Nephron progenitor cell (in vitro differentiated cells): ENCODE results near the gene OLFML2B.
A peak's percentile ranks its signal among the peaks of the same experiment; 100 is the strongest.

Experiments used
- DNase-seq: peaks from one replicate; pipeline ENCODE4 v3.0.0; 2021
- H3K27ac Mint-ChIP-seq: 2 replicates; pipeline ENCODE4 v1.8.0; 2021; ENCODE audit warnings: mild to moderate bottlenecking, moderate library complexity, mixed read lengths
- H3K27me3 Mint-ChIP-seq: 2 replicates; pipeline ENCODE4 v1.8.0; 2021; ENCODE audit warnings: mild to moderate bottlenecking, low read depth, mixed read lengths; ENCODE audit not compliant: poor library complexity
- H3K36me3 Mint-ChIP-seq: 2 replicates; pipeline ENCODE4 v1.8.0; 2021; ENCODE audit warnings: low read depth, mixed read lengths
- H3K4me1 Mint-ChIP-seq: 2 replicates; pipeline ENCODE4 v1.8.0; 2021; ENCODE audit warnings: mixed read lengths
- H3K4me3 Mint-ChIP-seq: 2 replicates; pipeline ENCODE4 v1.8.0; 2021; ENCODE audit warnings: mild to moderate bottlenecking, moderate library complexity, mixed read lengths
- H3K9me3 Mint-ChIP-seq: 2 replicates; pipeline ENCODE4 v1.8.0; 2021; ENCODE audit warnings: mild to moderate bottlenecking, moderate library complexity, mixed read lengths
- TF ChIP-seq, protein P1 (sequence below): fragments of 200-600 bp; sonication (generic); IDR thresholded peaks from 2 replicates; pipeline ENCODE4 v1.5.0; 2021; ENCODE audit warnings: antibody characterized with exemption

The OLFML2B gene

DNA sequence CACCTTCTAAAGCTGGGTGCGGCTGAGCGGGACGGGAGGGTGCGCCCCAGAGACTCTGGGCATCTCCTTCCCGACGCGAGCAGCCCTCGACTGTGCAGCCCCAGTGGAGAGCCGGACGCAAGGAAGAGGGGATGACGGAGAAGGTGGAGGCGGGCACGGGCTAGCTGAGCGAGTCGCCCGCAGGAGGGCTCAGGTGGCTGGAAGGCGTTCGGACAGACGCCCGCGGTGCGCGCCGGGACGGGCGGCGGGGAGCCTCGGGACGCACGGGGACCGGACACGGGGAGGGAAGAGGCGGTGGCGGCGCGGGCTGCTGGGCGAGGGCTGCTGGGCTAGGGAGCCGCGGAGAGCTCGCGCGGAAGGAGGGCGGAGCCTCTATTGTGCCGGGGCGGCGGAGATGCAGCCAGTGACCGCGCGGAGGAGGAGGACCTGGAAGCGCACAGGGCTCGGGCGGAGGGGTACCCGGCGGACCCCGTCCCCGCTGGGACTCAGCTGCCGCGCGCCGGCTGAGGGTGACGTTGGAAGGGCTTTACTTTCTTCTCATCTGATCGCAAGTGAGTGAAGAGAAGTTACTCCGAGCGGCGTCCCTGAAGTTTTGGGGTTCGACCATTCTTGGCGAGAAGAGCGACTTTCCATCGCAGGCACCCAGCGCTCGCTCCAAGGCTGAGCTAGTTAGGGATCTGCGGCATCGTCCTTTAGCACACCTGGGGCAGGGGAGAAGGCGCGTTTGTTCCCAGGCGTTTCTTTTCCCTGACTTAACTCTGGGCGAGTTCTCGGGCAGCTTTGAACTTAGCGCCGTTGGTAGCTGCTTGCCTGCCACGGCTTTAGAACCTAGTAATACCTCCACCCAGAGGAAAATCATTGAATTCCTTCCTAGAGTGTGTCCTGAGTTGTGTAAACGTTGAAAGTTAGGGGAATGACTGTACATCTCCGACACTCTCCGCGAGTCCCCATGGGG is at the start of gene OLFML2B:
Gene OLFML2B, minus strand, starts transcription at position 323 of the 955 bp plus-strand sequence. CDS start 439 bp downstream, outside the sequence.
- peaks cover 7% of the 10 kb centered on the region for H3K36me3 Mint-ChIP-seq
- H3K4me1 Mint-ChIP-seq: peaks cover 47% of the 10 kb centered on the region
- H3K9me3 Mint-ChIP-seq: peaks cover 24% of the 10 kb centered on the region
- peak; percentile 87 for DNase-seq
- peak within 1 kb of the TSS; percentile 93 for H3K4me3 Mint-ChIP-seq
- TF ChIP-seq, protein P1, sequence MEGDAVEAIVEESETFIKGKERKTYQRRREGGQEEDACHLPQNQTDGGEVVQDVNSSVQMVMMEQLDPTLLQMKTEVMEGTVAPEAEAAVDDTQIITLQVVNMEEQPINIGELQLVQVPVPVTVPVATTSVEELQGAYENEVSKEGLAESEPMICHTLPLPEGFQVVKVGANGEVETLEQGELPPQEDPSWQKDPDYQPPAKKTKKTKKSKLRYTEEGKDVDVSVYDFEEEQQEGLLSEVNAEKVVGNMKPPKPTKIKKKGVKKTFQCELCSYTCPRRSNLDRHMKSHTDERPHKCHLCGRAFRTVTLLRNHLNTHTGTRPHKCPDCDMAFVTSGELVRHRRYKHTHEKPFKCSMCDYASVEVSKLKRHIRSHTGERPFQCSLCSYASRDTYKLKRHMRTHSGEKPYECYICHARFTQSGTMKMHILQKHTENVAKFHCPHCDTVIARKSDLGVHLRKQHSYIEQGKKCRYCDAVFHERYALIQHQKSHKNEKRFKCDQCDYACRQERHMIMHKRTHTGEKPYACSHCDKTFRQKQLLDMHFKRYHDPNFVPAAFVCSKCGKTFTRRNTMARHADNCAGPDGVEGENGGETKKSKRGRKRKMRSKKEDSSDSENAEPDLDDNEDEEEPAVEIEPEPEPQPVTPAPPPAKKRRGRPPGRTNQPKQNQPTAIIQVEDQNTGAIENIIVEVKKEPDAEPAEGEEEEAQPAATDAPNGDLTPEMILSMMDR: no peak
- H3K27me3 Mint-ChIP-seq: peaks cover 60% of the 10 kb centered on the region
- peak within 1 kb of the TSS; percentile 57 for H3K27ac Mint-ChIP-seq

DNA sequence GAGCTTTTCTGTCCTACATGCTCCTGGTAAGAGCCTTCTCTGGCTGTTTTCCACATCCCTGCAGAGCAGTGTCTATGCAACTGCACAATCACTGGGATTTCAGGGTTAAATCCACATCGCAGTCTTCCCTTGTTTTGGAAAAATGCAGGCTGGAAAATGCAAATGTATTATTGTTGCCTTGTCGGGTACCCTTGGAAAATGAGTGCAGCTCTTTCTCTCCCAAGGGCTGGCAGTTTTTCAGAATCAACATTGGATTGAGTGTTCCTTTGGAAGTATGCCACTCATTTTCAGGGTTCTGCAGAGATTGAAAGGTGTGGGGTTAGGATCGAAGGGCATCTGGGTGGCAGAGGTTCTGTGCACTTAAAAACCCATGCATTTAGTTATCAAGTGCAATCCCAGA is 49.1 kb upstream of the OLFML2B start:
- Mint-ChIP-seq H3K4me3 (no peak overlapping the region), H3K27ac (no peak overlapping the region), H3K36me3 (no peaks in the 10 kb centered on the region), H3K4me1 (peaks cover 31% of the 10 kb centered on the region), H3K9me3 (no peaks in the 10 kb centered on the region), H3K27me3 (peaks cover 49% of the 10 kb centered on the region)
- no peak for DNase-seq
- TF ChIP-seq, protein P1: no peak

DNA sequence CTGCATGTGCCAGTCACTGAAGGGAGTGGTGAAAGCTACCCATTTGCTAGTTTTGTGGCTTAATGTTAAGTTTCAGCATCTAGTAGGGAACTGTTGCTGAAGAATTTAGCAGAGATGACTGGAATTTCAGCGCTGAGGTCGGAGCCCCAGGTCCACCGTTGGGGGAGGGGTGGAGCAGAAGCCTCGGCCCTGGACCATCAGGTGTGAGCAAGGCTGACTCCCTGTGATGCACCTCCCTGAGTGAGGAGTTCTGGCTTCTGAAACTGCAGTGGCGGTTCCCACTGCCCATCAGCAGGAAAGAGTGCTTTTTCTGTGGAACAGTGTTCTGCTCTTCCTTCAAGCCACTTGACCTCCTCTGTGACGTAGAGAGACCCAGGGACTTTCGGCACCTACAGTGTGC is 47.2 kb upstream of the OLFML2B start:
- peaks cover 35% of the 10 kb centered on the region for H3K4me1 Mint-ChIP-seq
- no peaks in the 10 kb centered on the region for H3K9me3 Mint-ChIP-seq
- H3K27ac Mint-ChIP-seq: no peak overlapping the region
- peak overlapping the region; percentile 76 for H3K4me3 Mint-ChIP-seq
- TF ChIP-seq, protein P1: no peak
- peaks cover 49% of the 10 kb centered on the region for H3K27me3 Mint-ChIP-seq
- no peaks in the 10 kb centered on the region for H3K36me3 Mint-ChIP-seq
- DNase-seq: peak; percentile 26

DNA sequence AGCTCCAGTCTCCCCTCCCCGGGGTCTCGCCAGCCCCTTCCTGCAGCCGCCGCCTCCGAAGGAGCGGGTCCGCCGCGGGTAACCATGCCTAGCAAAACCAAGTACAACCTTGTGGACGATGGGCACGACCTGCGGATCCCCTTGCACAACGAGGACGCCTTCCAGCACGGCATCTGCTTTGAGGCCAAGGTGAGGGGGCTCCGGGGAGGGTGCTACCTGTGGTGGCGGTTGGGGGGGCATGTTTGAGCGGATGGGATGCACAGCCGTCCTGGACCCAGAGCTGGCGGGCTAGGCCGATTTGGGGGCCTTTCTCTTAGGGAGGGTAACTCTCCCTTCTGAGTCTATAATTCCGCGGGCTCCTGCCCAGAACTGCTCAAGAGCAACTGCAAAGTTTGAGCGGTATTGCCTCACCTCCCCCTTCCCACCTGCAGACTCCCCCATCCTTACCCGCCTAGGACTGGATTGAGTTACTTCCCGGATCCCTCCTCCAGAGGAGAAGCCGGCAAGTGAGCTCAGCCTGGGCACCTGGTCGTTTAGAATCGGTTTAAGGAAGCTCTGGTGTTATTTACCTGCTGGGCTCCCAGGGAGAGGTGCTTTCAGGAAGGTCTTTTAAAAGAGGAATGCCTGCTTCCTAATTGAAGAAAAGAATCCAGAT is 46.6 kb upstream of the OLFML2B start:
- no peaks in the 10 kb centered on the region for H3K9me3 Mint-ChIP-seq
- TF ChIP-seq, protein P1: no peak
- peaks cover 49% of the 10 kb centered on the region for H3K27me3 Mint-ChIP-seq
- peak overlapping the region; percentile 57 for H3K27ac Mint-ChIP-seq
- peak overlapping the region; percentile 76 for H3K4me3 Mint-ChIP-seq
- DNase-seq: no peak
- H3K36me3 Mint-ChIP-seq: no peaks in the 10 kb centered on the region
- peaks cover 38% of the 10 kb centered on the region for H3K4me1 Mint-ChIP-seq

DNA sequence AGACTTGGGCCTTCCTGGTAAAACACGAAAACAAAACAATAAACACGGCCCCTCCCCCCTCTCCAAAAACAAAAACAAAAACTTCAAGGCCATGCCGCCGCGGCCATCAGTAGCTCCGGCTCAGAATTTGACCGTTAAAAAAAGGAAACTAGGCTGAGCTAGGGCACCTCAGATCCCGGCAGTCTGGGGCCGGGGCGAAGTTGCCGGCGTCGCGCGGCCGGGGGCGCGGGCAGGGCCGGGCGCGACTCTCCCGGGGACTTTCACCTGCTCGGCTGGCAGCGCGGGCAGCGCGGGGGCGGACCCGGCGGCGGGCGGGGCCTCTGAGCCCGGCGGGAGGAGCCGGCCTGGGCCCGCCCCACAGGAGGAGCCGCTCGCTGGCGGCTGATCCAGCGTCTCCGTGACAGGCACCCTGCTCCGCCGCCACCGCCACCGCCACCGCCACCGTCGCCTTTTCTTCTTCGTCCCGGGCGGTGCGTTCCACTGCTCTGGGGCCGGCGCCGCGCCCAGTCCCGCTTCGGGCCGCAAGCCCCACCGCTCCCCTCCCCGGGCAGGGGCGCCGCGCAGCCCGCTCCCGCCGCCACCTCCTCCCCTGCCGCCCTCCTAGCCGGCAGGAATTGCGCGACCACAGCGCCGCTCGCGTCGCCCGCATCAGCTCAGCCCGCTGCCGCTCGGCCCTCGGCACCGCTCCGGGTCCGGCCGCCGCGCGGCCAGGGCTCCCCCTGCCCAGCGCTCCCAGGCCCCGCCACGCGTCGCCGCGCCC is 45.8 kb upstream of the OLFML2B start, which contains the start of gene NOS1AP:
Gene NOS1AP, plus strand, starts transcription at position 358 of the 760 bp plus-strand sequence. CDS start 487 bp downstream, outside the sequence.
- Mint-ChIP-seq H3K4me3 (peak within 1 kb of the TSS; percentile 78), H3K4me1 (peaks cover 42% of the 10 kb centered on the region), H3K36me3 (no peaks in the 10 kb centered on the region), H3K27ac (peak within 1 kb of the TSS; percentile 57), H3K9me3 (no peaks in the 10 kb centered on the region), H3K27me3 (peaks cover 49% of the 10 kb centered on the region)
- peak; percentile 85 for DNase-seq
- TF ChIP-seq, protein P1: no peak
